K562 (cell line): Measurements from ENCODE around the gene FERMT1. TPM values are rescaled to one million over a fixed set of nuclear protein-coding genes. Genes with fewer than 3 reads are reported as not detected.

Source experiments
- ATF1 ChIP-seq, 2 experiments: fragments of 450-650 bp in 1 of 2; IDR thresholded peaks; 2 replicates each; pipeline ENCODE4 v1.6.1; 2016; ENCODE audit warnings: missing compliant biosample characterization in 1 of 2, missing genetic modification characterization in 1 of 2
- BDP1 ChIP-seq: IDR thresholded peaks from 3 replicates; pipeline ENCODE4 v1.6.1; 2011; ENCODE audit not compliant: insufficient read length, insufficient read depth
- CHD1 ChIP-seq: fragments of 200-600 bp; sonication (generic); IDR thresholded peaks from one replicate; pipeline ENCODE4 v1.6.1; 2012; ENCODE audit warnings: mild to moderate bottlenecking, moderate library complexity, low read length, inconsistent platforms
- GATA2 ChIP-seq: sonication (generic); formaldehyde crosslinking; IDR thresholded peaks from 2 replicates; pipeline ENCODE4 v1.4.0; 2020; ENCODE audit warnings: mild to moderate bottlenecking, missing genetic modification reagents
- GATAD2B ChIP-seq: fragments of 450-650 bp; IDR thresholded peaks from 2 replicates; pipeline ENCODE4 v1.6.1; 2017; ENCODE audit warnings: mild to moderate bottlenecking, borderline replicate concordance
- HNRNPLL ChIP-seq: fragments of 200-400 bp; formaldehyde crosslinking; IDR thresholded peaks from 2 replicates; pipeline ENCODE4 v1.6.1; 2017; ENCODE audit warnings: low read length, low read depth, mild to moderate bottlenecking; ENCODE audit not compliant: poor library complexity, severe bottlenecking
- ILF3 ChIP-seq: fragments of 450-650 bp; IDR thresholded peaks from 2 replicates; pipeline ENCODE4 v1.6.1; 2018; ENCODE audit warnings: antibody characterized with exemption, mild to moderate bottlenecking, moderate library complexity, borderline replicate concordance
- JUND ChIP-seq, 2 experiments: IDR thresholded peaks; 2 replicates in 1 of 2; 3 replicates in 1 of 2; pipeline ENCODE4 v1.6.1; 2011; ENCODE audit warnings: borderline replicate concordance in 2 of 2, low read depth in 2 of 2, low read length in 2 of 2, improper control_type of control experiment in 1 of 2, missing biosample characterization in 1 of 2, missing genetic modification characterization in 1 of 2, missing genetic modification reagents in 1 of 2
- NKRF ChIP-seq: fragments of 450-650 bp; IDR thresholded peaks from 2 replicates; pipeline ENCODE4 v1.6.1; 2016; ENCODE audit warnings: borderline replicate concordance
- NR2C1 ChIP-seq, 2 experiments: fragments of 450-650 bp; IDR thresholded peaks; 2 replicates each; pipeline ENCODE4 v1.6.1; 2017; ENCODE audit warnings: mild to moderate bottlenecking in 2 of 2, antibody characterized with exemption in 1 of 2, inconsistent platforms in 1 of 2, missing compliant biosample characterization in 1 of 2, missing genetic modification characterization in 1 of 2
- PKNOX1 ChIP-seq: fragments of 450-650 bp; IDR thresholded peaks from 2 replicates; pipeline ENCODE4 v1.6.1; 2016
- RBM15 ChIP-seq: fragments of 200-400 bp; formaldehyde crosslinking; IDR thresholded peaks from 2 replicates; pipeline ENCODE4 v1.6.1; 2018; ENCODE audit warnings: mild to moderate bottlenecking, low read length, moderate library complexity; ENCODE audit not compliant: insufficient read depth
- TBL1XR1 ChIP-seq, 2 experiments: IDR thresholded peaks; 2 replicates each; pipeline ENCODE4 v1.6.1; 2012; ENCODE audit warnings: improper control_type of control experiment in 2 of 2, low read length in 2 of 2, mild to moderate bottlenecking in 1 of 2
- ZNF175 ChIP-seq: fragments of 200-800 bp; sonication (Bioruptor generic); IDR thresholded peaks from 2 replicates; pipeline ENCODE4 v1.6.1; 2016; ENCODE audit warnings: low read depth, mild to moderate bottlenecking, missing genetic modification characterization, missing compliant biosample characterization
- ZNF57 ChIP-seq: fragments of 450-650 bp; formaldehyde crosslinking; IDR thresholded peaks from 2 replicates; pipeline ENCODE4 v1.4.0; 2020; ENCODE audit warnings: mild to moderate bottlenecking, moderate library complexity
- polyA plus RNA-seq, 8 experiments: library from polyadenylated mRNA; depleted of rRNA in 4 of 8; stranded (reverse) in 5 of 8; unstranded in 3 of 8; fragments of >200 nt; fragmentation: Nextera tagmentation in 2 of 8; fragmentation: Illumina TruSeq in 1 of 8; extraction: Ambion mirVana in 2 of 8; extraction: Trizol in 1 of 8; gene quantifications; 2 replicates each; pipeline versions ENCODE4 v1.2.1 to v1.2.3, GENCODE V29; 2011 to 2014; ENCODE audit warnings: inconsistent platforms in 1 of 8, missing spikeins in 1 of 8
- total RNA-seq, 7 experiments: library from RNA; depleted of rRNA in 6 of 7; stranded (reverse); fragments of >200 nt in 6 of 7; fragmentation: Illumina TruSeq in 2 of 7; extraction: Trizol in 2 of 7; gene quantifications; 2 replicates each; pipeline versions ENCODE4 v1.2.1 to v1.2.3, GENCODE V29; 2011 to 2021; ENCODE audit warnings: low replicate concordance in 1 of 7
- TF ChIP-seq, protein P1 (sequence below): conservative IDR thresholded peaks from 2 replicates; pipeline ENCODE4 v1.6.1; 2011; ENCODE audit warnings: low read depth, mild to moderate bottlenecking, low read length; ENCODE audit not compliant: control insufficient read depth
- TF ChIP-seq, protein P2 (sequence below): sonication (generic); formaldehyde crosslinking; IDR thresholded peaks from 2 replicates; pipeline ENCODE4 v1.8.0; 2022; ENCODE audit warnings: mild to moderate bottlenecking, missing genetic modification reagents
- TF ChIP-seq, protein P3 (sequence below): fragments of 200-800 bp; sonication (Bioruptor generic); IDR thresholded peaks from 2 replicates; pipeline ENCODE4 v1.6.1; 2017; ENCODE audit warnings: missing genetic modification characterization, missing compliant biosample characterization

Gene FERMT1
- total and polyA plus RNA-seq, 9 of the 15 experiments (the other 6 are each of a cell fraction or from before 2014, with no cell fraction given) = 0.07 TPM; not detected in 8

GRCh38 chr20:6034134-6034969 is 88.5 kb downstream of the FERMT1 start (continued):
- TF ChIP-seq, protein P1, sequence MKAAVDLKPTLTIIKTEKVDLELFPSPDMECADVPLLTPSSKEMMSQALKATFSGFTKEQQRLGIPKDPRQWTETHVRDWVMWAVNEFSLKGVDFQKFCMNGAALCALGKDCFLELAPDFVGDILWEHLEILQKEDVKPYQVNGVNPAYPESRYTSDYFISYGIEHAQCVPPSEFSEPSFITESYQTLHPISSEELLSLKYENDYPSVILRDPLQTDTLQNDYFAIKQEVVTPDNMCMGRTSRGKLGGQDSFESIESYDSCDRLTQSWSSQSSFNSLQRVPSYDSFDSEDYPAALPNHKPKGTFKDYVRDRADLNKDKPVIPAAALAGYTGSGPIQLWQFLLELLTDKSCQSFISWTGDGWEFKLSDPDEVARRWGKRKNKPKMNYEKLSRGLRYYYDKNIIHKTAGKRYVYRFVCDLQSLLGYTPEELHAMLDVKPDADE = no peak
- TF ChIP-seq BDP1 (no peak), JUND (IDR thresholded peaks at IDR 0.05; ENCODE audit: borderline replicate concordance, low read depth, low read length) (no peak), JUND (tag; IDR thresholded peaks at IDR 0.05; ENCODE audit: borderline replicate concordance, low read depth, low read length) (peak; percentile 60; the same call in 1 of the 3 replicates), GATAD2B (no peak), PKNOX1 (peak; percentile 90), CHD1 (no peak), NR2C1 (IDR thresholded peaks at IDR 0.05) (peak; percentile 19; the same call in 1 of the 2 replicates), NR2C1 (tag; IDR thresholded peaks at IDR 0.05) (no peak), ILF3 (0 out of 2 replicates have a peak, but pooled peaks have one; percentile 31), NKRF (no peak), ATF1 (CRISPR knock-in tag; IDR thresholded peaks at IDR 0.05) (no peak), ATF1 (tag; IDR thresholded peaks at IDR 0.05) (no peak), RBM15 (no peak), TBL1XR1 (IDR thresholded peaks at IDR 0.05; ENCODE audit: low read length in 2 of 2) (peak in 1 of 2 experiments; percentile 42; a peak in 1 of 4 replicates), ZNF57 (no peak), ZNF175 (CRISPR knock-in tag) (peak; percentile 63; the same call in 1 of the 2 replicates), HNRNPLL (no peak), GATA2 (0 out of 2 replicates have a peak, but pooled peaks have one; percentile 27)
- TF ChIP-seq, protein P2, sequence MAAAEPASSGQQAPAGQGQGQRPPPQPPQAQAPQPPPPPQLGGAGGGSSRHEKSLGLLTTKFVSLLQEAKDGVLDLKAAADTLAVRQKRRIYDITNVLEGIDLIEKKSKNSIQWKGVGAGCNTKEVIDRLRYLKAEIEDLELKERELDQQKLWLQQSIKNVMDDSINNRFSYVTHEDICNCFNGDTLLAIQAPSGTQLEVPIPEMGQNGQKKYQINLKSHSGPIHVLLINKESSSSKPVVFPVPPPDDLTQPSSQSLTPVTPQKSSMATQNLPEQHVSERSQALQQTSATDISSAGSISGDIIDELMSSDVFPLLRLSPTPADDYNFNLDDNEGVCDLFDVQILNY = no peak
- TF ChIP-seq, protein P3, sequence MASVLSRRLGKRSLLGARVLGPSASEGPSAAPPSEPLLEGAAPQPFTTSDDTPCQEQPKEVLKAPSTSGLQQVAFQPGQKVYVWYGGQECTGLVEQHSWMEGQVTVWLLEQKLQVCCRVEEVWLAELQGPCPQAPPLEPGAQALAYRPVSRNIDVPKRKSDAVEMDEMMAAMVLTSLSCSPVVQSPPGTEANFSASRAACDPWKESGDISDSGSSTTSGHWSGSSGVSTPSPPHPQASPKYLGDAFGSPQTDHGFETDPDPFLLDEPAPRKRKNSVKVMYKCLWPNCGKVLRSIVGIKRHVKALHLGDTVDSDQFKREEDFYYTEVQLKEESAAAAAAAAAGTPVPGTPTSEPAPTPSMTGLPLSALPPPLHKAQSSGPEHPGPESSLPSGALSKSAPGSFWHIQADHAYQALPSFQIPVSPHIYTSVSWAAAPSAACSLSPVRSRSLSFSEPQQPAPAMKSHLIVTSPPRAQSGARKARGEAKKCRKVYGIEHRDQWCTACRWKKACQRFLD (CRISPR knock-in tag) = no peak
